Stimulated activated CD8-positive, alpha-beta memory T cell treated with anti-CD3 and anti-CD28 coated beads, Interleukin-12 subunit alpha, Interleukin-12 subunit beta, amount 100 ng/mL, for 1 hour (primary cell): ENCODE measurements around the gene GAR1.
"Not testable (repeated sequence)": the region's sequence is repeated elsewhere in the genome, so short reads cannot be mapped to it uniquely, and the experiment has no call there.

Source experiments
- DNase-seq: peaks from one replicate; pipeline ENCODE4 v3.0.0-alpha.2; 2020; ENCODE audit warnings: low read depth

GAR1 gene

DNA sequence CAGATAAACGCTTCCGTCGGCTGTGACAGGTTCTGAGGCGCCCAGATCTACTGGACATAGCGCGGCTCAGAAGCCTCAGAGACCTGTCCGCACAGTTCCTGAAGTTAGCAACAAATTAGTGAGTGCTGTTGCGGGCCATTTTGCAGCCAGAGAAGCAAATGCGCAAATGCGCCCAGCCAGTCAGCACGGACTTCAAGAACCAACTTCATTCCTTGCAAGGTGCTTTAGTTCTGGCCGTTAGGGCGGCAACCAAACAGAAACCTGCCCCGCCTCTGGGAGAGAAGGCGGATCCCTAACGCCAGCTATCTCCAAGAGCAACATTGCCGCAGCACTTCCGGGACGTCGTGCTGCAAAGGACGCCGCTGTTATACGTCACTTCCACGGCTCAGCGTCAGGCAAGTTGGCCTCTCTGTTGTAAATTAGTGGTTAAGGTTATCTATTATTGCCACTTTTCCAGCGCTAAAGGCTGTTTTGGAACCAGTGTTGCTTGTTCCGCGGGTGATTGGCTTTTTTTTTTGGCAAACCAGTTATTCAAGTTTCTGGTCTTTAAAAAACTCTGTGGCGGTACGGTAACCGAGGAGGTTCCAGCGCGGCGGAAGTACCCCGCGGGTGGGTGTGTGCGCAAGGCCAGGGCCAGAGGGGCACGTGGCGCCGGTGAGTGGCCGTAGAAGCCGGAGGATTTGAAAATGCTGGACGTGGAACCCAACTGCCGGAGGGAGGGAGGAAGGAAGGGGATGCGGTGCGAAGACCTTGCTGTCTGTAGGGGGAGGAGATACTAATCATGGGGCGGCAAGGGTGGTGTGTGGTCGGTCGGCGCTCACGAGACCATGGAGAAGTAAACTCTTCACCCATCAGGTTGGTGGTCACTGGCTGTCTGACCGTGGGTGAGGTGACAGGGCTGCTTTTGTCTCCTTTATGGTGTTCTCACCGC, at the start of gene GAR1:
Gene GAR1 (plus strand): TSS at position 612 of the 931 bp plus-strand sequence. CDS start 403 bp downstream, outside the sequence.
- peak; percentile 80 for DNase-seq

GRCh38 chr4:109782092-109782491, 33.5 kb upstream of the GAR1 start:
- not testable (repeated sequence) for DNase-seq

DNA sequence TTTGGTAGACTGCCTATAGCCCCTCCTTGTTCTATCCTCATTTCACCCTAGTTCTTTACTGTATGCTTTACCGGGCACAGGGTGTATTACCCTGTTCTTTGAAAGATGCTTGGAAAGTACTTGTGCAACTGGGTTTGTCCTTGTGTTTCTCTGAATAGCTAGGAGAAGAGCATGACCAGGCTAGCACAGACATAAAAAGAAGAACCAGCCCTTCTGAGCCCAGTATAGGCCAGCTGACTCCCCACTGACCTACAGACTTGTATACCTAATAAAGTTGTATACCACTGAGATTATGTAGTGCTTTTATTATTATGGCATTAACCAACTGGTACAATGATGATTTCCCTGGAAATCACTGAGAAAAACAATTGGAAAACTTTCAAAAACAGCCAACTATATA, 28.7 kb upstream of the GAR1 start:
- DNase-seq: no peak

DNA sequence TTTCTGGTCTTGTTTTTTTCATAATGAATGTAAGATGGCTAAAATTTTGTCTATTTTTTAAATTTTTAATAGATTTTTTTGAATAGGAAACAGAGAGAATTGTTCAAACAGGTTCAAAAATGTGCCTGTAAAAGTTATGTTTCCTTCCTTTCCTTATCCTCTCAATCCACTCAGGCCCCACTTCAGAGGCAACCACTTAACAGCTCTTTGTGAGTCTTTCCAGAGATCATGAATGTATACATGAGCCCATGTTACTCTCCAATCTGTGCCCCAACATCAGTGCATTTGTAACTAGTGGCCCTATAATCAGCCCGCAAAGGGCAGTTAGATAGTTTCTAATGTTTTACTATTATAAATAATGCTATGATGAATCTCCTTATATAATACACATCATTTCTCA, 27.8 kb upstream of the GAR1 start:
- no peak for DNase-seq

GRCh38 chr4:109795059-109795458, 20.5 kb upstream of the GAR1 start:
- no peak for DNase-seq

GRCh38 chr4:109798866-109799265, 16.7 kb upstream of the GAR1 start:
- no peak for DNase-seq

- no peak for DNase-seq
These were observed 14.3 kb upstream of the GAR1 start for GRCh38 chr4:109801099-109801789.

GRCh38 chr4:109801895-109802319, 13.7 kb upstream of the GAR1 start, which contains the start of gene CFI:
CFI (minus strand) TSS chr4:109801999; CDS start chr4:109801971, 28 bp downstream.
- DNase-seq: no peak

- DNase-seq: no peak
These were observed 11.5 kb upstream of the GAR1 start for GRCh38 chr4:109803924-109804571.

GRCh38 chr4:109809655-109810054, 5.9 kb upstream of the GAR1 start:
- no peak for DNase-seq

GRCh38 chr4:109810552-109811387, 4.8 kb upstream of the GAR1 start:
- DNase-seq: no peak

DNA sequence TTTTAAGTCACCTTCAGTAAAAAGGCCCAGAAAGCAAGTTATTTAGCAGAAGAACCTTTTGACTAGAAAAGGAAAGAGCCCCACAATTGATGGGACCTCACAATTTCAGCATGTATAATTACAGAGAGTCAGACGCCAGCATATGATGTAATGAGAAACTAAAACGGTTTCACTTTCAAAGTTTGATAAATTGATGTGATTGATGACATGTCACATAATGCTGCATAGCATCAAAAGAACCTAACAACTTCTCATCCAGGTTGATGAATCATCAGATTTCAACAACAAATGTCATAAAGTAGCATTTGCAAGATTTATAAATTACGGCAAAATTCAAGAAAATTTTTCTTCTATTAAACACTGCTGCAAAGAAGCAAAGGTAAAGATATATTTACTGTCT, 3.9 kb upstream of the GAR1 start:
- DNase-seq: no peak

- DNase-seq: peak; percentile 11
These were observed 500 bp downstream of the GAR1 start for GRCh38 chr4:109816082-109816442.

- no peak for DNase-seq
These were observed 1.3 kb downstream of the GAR1 start for GRCh38 chr4:109816894-109817293.

GRCh38 chr4:109818268-109818667, 2.7 kb downstream of the GAR1 start:
- no peak for DNase-seq

- DNase-seq: no peak
These were observed 5.0 kb downstream of the GAR1 start for GRCh38 chr4:109820563-109820962.

- no peak for DNase-seq
These were observed 5.6 kb downstream of the GAR1 start for GRCh38 chr4:109821185-109821584.

DNA sequence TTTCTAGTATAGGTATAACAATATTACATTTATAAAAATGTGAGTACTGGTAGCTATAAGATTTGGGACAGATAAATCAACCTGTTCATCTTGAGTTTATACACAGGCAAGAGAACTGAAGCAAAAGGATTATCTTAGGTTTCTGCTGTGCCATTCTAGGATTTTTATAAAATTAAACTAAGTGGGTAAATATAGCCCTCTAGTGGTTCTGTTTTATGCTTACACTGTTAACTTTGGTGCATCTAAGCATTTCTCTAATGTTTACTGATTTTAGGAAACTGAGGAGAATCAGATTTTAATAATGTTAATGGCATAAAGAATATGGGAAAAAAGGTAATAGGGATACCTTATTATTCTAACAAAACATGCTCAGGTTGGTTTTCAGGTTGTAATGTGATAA, 11.2 kb downstream of the GAR1 start:
- DNase-seq: no peak

DNA sequence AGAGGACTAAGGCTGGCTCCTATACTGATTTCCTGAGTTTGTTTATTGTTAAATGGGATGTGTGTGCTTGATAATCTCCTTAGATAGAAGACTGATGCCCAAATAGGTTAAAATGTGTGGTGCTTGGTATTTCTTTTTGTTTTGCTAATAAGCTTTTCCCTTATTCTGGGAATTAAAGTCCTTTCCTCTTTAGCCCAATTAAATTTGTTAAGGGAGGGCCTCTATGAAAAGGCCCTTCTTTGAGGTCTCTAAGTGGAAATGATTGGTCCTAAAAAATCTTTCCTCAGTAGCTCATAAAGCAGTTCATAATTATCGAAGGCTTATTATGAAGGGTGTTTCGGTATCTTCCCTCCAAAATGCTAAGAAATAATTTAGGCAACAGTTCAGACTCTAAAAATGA, 12.1 kb downstream of the GAR1 start, which contains the start of gene RRH:
Gene RRH (plus strand): TSS at position 301 of the 400 bp plus-strand sequence. CDS start 56 bp downstream, at position 357.
- DNase-seq: no peak

DNA sequence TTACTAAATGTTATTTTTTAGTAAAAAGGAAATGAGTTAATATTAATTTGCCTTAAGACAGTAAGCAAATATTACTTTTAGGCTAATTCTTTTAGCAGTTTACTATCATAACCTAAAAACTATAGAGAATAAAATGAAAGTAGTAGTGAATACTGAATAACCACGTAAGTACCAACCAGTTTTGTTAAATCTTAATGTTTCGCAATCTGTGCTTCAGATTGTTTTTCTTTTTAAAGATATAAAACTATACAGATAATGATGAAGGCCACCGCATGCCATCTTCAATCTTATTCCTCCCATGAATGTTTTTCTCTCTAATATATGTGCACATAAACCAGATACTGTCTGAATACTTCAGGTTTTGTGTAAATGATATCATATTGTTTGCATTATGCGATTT, 18.2 kb downstream of the GAR1 start:
- DNase-seq: no peak

- no peak for DNase-seq
These were observed 21.4 kb downstream of the GAR1 start for GRCh38 chr4:109836985-109837384.
